OCI-LY3 (cell line): Measurements from ENCODE around the gene SCAI.
"Not testable (repeated sequence)": the region's sequence is repeated elsewhere in the genome, so short reads cannot be mapped to it uniquely, and the experiment has no call there.

ENCODE experiments used
- CTCF ChIP-seq: fragments of 200-600, 300-600 bp; sonication (generic); IDR thresholded peaks from 2 replicates; pipeline ENCODE4 v1.5.1; 2014; ENCODE audit warnings: antibody characterized with exemption, low read length, low read depth
- EZH2phosphoT487 ChIP-seq: fragments of 200-600 bp; shearing (Covaris generic); IDR thresholded peaks from 2 replicates; pipeline ENCODE4 v1.6.1; 2018; ENCODE audit warnings: antibody characterized with exemption, mixed run types, low read depth

- TF ChIP-seq CTCF, EZH2phosphoT487: not testable (repeated sequence)
Observed at GRCh38 chr9:125114503-125114902, 28.8 kb downstream of the SCAI start.
